GM18520 (cell line): Measurements from ENCODE around the gene KDM2A.
"Not testable (repeated sequence)": the region's sequence is repeated elsewhere in the genome, so short reads cannot be mapped to it uniquely, and the experiment has no call there.

Source experiments
- ATAC-seq: cut with Tn5 transposase; IDR thresholded peaks from one replicate; pipeline ENCODE4 v1.9.1; 2021; ENCODE audit not compliant: unreplicated experiment

The KDM2A gene

DNA sequence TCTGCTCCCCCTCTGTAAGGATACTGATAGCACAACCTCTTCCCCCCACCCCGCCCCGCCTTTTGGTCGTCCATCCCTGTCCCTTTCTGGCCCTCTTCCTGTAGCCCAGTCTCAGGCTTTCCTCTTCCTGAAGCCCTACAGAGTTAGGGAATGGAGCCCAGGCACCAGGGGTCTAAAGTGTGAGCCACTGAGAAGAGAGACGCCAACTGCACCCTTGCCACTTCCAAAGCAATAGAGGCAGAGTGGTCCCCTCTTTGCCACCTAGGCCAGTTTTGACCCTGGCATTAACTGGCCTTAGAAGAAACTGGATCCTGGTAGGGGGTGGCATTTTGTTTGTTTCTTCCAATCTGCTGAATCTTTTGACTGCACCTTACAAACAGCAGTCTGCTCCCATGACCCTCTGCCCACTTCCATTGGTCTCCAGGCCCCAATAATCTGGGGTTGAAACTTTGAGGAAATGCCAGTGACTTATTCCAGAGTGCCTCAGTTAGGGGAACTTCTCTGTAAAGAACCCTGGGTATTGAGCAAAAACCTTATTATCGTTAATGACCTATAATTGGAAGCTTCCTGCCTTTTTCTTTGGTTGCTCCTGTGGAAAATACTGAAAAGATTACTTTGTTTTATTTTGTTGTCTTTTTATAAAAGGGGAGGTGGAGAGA lies 137.5 kb downstream of the KDM2A start:
- ATAC-seq = no peak

GRCh38 chr11:67260406-67260805 lies 141.3 kb downstream of the KDM2A start:
- no peak for ATAC-seq

DNA sequence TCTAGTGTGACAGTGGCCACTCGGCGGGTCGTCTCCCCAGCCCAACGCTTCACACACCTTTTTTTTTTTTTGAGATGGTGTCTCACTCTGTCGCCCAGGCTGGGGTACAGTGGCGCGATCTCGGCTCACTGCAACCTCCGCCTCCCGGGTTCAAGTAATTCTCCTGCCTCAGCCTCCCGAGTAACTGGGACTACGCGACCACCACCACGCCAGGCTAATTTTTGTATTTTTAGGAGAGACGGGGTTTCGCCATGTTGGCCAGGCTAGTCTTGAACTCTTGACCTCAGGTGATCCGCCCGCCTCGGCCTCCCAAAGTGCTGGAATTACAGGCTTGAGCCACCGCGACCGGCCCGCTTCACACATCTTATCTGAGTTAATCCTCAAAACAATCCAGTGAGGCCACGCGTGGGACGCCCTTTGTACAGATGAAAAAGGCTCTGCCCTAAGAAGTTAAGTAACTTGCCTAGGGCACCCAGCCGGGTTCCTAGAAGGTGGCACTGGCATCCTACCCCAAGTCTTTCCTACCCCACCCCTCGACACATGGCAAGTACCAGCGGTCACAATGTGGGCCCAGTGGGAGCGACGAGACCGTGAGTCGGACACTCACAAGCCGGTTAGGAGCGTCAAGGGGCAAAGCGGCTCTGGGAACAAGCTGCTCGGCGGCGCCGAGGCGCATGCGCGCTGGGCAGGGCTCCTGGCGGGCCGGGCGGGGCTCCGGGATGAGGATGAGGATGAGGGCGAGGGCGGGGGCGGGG lies 142.0 kb downstream of the KDM2A start:
- ATAC-seq = not testable (repeated sequence)

- ATAC-seq = no peak
These were observed 142.5 kb downstream of the KDM2A start for GRCh38 chr11:67261640-67261945.

DNA sequence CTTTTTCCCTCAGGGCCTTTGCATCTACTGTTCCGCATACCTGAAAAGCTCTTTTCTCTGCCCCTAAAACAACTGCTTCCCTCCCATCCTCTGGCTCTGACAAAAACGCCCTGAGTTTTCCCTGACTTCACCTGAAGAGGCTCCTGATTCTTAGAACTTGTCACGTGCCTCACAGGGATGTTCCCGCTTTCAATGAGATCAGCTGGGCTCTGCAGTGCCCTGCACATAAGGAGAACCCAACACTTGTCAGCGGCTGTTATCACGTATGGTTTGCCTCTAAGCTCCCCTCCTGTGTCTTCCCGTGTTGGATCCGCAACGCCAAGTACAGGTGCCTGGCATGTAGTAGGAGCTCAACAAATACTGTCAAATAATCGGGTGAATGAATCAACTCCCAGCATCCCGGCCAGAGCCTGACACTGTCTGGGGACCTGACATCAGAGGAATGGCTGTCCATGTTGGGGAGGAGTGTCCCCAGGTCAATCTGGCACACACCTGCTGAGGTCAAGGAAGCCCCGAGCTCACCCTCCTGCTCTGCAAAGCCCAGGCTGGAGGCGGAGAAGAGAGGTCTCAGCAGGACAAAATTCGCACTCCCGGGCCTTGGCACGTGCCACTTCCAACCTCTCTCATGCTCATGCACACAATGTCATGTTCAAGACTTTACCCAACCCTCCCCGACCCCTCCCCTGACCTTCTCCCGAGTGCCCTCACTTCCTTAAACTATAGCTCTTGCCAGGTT lies 143.1 kb downstream of the KDM2A start:
- ATAC-seq = no peak

DNA sequence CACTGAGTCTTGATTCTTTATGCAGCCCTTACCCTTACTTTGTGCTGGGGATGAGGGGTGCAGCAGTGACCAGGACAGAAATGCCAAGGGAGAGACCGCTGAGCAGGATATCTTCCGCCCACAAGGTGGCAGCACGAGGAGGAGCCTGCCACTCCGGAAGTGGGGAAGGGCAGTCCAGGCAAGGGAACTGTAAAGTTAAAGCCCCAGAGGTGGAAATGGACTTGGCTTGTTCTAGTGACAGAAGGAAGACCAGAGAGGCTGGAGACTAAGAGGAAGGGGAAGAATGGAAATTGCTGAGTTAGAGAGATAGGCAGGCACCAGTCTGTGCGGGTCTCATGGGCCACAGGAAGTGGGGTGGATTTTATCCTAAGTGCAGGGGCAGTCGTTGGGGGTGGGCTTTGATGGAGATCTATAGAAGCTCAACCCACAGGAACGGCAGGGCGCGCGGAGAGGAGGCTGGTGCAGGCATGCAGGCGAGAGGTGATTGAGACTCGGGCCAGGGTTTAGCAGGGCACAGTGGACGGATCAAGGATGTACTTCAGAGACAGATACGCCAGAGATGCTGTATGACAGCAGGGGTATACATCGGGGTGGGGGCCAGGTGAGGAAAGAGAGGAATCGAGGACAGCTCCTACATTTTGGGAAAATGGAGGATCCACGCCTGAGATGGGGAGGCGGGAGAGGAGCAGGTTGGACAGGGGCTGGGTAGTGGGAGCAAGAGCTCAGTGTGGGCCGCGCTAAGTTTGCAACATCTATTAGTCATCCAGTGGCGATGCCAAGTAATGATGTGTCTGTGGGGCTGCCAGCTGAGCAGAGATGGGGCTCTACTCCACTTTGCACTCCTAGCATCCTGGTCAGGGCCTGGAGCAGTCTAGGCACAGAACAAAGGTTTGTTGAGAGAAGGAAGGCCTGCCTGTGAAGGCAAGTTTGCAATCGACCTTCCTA lies 143.9 kb downstream of the KDM2A start:
- no peak for ATAC-seq

DNA sequence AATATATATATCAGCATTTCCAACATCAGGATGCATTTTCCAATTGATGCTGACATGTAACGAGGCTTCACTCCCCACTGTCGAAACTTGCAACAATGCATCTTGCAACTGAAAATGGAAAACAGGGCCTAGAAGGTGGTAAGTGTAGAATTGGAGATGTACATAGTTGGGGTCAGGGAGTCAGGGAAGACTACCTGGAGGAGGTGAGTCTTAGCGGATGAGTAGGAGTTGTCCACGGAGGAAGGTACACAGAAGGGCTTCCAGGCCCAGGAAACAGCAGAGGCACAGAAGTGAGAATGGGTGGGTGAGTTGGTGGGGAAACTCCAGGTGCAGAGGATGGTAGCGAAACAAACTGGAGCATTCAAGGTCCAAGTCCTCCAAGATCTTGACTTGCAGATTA lies 145.2 kb downstream of the KDM2A start:
- no peak for ATAC-seq

DNA sequence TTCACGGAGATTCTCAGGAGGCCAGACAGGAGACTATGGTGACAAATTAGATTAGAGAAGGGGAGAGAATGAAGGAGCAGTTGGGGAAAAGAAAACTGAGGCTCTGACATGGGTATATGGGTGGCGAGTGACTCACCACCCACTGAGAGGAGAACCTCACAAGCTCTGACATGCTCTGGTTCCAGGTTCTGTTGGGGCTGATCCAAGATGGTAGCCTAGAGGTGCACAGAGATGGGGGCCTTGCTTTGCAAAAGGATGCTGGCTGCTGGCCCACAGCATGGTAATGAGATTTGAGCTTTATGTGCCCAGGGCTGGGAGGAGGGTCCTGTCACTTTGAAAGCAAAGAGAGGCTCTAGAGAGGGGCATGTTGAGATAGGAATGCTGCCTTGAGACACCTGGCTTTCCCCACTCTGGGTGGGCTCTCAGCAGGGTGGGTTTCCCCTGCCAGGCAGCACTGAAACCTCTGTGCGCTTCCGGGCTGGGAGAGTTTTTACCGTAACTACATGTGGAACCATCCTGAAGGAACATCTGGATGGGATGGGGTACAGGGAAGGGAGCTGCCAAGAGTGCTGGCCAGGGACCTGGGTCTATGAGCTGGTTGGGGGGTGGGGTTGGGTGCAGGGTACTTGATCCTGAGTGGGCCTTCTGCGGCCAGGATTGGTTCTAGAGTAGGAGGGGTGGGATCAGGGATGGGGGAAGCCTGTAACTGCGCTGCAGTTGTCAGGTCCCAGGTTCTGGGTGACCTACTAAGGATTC lies 146.0 kb downstream of the KDM2A start:
- ATAC-seq = no peak

DNA sequence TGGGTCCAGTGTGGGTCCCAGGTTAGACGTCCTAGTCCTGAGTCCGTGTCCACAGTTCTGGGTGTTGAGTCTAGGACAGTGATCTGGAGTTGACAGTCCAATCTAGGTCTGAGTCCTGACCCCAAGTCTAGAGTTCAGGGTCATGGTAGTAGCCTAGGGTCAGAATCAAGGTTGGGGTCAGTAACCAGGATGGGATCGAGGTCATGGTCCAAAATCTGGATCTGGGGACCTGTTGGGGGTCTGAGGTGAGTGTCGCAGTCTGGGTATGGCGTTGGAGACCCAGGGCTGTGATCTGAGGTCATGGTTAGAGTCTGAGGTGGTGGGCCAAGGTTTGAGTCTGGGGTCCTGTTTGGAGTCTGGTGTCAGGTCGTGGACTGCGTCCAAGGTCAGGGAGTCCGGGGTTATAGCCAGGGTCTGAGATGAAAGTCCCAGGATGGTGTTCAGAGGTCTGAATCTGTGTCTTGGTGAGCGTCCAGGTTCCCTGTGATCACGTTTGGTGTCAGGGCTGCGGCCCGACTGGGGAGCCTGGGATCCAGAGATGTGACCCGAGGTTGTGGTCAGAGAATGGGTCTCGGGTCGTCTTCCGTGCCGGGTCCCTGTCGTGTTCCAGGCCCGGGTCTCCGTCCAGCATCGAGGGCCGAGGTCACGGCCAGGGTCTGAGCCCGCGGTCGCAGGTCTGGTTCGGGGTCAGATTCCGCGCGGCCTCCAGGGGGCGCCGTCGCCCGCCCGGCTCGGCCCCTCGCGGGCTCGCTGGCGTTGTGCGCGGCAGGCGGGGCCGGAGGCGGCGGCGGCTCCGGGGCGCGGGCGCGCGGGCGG lies 146.8 kb downstream of the KDM2A start:
- ATAC-seq = peak; percentile 38

- ATAC-seq = peak; percentile 12
These were observed 147.6 kb downstream of the KDM2A start, which contains the start of gene GRK2 for GRCh38 chr11:67266449-67267187. Gene GRK2 (plus strand): TSS chr11:67266473. CDS start chr11:67266700, 227 bp downstream.

GRCh38 chr11:67267188-67268080 lies 148.4 kb downstream of the KDM2A start:
- ATAC-seq = no peak

GRCh38 chr11:67268081-67268961 lies 149.3 kb downstream of the KDM2A start:
- ATAC-seq = no peak

DNA sequence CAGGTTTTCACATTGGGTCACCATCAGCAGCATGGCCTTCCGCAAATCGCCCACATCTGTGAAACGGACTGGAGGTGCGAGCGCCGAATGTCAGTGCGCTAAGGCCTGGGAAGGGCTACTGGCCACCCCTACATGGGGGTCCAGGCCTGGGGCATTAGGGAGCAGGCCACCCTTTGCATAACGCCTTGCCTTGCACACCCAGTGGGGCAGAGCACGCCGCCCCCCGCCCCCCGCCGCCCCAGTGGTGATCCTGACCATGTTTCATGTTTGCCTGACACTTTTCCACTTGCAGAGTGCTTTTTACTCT lies 149.9 kb downstream of the KDM2A start:
- no peak for ATAC-seq

DNA sequence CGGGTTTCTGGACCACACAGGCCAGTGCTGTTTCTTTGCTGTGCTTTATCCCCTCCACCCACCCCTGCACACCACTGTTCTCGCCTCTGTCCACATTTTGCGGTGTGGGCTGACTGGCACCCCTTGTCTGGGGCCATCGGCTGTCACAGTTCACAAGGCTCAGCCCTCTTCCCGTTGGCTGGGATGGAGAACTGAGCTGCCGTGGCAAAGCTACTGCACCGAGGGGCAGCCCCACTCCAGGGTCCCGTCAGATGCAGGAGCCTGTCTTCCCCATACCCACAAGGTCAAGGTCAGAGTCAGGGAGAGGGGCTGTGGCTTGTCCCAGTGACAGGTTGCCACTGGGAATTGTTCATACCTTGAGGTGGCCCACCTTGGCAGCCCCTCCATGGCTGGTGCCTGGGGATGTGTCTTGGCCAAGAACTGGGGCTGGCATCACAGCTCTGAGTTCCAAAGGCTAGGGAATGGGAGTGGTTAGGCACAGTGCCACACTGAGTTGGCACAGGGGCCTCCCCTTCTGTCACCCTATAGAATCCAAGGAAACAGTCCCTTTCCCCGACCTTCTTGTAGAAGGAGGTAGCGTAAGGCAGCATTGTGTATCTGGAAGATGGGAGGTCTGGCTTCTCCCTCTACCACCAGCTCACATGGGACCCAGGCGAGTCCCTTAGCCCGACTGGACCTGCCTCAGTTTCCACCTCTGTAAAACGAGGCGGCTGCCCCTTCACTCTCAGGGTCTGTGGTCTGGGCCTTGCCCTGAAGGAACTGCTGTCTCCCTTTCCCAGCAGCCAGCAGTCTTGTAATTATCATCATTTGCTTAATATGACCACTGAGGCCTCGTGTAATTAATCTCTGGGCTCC lies 150.6 kb downstream of the KDM2A start:
- no peak for ATAC-seq

- ATAC-seq = no peak
These were observed 151.5 kb downstream of the KDM2A start for GRCh38 chr11:67270256-67271204.
